ENCODE data around the gene CGREF1.
"Not testable (repeated sequence)": the region's sequence is repeated elsewhere in the genome, so short reads cannot be mapped to it uniquely, and the experiment has no call there.

DNA sequence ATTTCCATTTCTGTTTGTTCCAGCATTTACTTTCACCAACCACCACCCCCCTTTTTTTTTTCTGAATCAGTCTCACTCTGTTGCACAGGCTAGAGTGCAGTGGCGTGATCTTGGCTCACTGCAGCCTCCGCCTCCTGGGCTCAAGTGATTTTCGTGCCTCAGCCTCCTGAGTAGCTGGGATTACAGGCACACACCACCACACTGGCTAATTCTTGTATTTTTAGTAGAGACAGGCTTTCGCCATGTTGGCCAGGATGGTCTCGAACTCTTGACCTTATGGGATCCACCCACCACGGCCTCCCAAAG, 43.4 kb downstream of the CGREF1 start:
- TF ChIP-seq EP300 (IDR thresholded peaks at IDR 0.05); POLR2A (IDR thresholded peaks at IDR 0.05; ENCODE audit: low read depth): not testable (repeated sequence)
- TF ChIP-seq, protein P1, sequence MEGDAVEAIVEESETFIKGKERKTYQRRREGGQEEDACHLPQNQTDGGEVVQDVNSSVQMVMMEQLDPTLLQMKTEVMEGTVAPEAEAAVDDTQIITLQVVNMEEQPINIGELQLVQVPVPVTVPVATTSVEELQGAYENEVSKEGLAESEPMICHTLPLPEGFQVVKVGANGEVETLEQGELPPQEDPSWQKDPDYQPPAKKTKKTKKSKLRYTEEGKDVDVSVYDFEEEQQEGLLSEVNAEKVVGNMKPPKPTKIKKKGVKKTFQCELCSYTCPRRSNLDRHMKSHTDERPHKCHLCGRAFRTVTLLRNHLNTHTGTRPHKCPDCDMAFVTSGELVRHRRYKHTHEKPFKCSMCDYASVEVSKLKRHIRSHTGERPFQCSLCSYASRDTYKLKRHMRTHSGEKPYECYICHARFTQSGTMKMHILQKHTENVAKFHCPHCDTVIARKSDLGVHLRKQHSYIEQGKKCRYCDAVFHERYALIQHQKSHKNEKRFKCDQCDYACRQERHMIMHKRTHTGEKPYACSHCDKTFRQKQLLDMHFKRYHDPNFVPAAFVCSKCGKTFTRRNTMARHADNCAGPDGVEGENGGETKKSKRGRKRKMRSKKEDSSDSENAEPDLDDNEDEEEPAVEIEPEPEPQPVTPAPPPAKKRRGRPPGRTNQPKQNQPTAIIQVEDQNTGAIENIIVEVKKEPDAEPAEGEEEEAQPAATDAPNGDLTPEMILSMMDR (IDR thresholded peaks at IDR 0.05) = not testable (repeated sequence)
